GM18867 (cell line): ENCODE data around the gene LRSAM1.

ENCODE experiments used
- ATAC-seq: cut with Tn5 transposase; IDR thresholded peaks from one replicate; pipeline ENCODE4 v1.9.1; 2021; ENCODE audit warnings: mild to moderate bottlenecking, moderate library complexity; ENCODE audit not compliant: unreplicated experiment

Gene LRSAM1

GRCh38 chr9:127529671-127530070, 78.4 kb downstream of the LRSAM1 start:
- ATAC-seq: no peak

DNA sequence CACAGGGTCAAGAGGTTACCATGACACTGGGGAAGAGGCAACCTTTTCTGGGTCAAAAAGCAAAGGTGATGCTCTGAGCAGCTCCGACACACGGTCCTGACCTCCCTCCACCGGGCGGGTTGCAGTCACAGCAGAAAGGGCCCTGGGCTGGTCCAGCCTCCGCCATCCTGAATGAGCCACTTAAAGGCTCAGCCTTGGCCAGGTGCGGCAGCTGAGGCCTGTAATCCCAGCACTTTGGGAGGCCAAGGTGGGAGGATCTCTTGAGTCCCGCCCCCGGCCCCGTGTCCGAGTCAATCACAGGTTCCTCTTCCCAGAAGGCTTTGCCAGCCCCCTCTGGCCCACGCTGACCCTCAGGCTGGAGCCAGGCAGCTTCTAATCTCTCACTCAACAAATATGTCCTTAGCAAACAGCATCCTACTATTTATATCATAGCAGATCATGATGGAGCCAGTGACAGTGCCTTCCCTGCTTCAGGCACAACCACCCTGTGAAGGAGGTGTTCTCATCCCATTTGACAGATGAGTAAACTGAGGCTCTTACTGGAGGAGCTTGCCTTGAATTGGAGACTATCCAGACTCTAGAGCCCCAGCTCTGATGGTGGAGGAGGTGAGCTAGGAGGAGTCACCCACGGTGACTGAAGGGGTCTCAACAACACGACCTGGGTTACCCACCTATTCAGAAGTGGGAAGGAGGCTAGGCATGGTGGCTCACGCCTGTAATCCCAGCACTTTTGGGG, 79.1 kb downstream of the LRSAM1 start:
- ATAC-seq: no peak

DNA sequence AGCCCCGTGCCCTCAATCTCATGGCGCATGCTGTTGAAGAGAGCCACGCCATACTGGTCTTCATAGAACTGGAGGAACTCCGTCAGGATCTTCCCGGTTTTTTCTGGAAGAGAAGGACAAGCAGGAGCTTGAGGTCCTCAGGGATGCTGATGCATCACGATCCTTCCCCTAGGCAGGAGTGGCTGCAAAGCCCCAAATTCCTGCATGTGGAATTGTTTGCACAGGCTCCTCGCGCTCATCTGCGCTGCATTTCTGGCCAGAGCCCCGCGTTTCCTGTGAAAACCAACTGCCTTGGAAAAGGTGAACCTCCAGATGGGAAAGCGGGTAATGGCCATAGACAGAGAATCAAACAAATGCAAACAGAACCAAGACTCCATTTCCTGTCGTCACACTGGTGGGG, 80.4 kb downstream of the LRSAM1 start:
- no peak for ATAC-seq

DNA sequence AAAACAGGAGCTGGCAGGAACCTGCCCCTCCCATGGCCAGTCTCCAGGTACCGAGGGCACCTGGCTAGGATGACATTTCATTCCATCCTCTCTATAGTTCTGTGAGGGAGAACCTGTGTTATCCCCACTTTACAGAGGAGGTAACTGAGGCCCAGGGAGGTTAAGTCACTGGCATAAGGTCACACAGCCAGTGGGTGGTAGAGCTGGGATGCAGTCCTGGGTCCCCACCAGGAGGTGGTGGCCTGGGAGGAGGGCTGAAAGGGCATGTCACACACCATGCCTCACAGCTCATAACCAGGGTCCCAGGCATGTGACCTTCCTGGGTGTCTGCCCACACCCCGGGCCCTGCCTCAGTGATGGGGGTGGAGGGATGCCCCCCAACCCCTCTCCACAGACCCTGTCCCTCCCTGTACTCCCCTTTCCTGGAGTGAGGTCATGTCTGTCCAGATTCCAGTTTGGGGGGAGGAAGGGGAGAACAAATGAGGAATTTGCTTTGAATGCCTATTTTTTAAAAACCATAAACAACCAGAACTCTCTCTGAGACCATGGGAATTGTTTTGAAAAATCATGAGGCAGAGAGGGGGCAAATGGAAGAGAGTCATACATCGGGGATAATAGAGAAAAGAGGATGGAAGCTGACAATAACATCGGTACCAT, 83.1 kb downstream of the LRSAM1 start:
- ATAC-seq: no peak

DNA sequence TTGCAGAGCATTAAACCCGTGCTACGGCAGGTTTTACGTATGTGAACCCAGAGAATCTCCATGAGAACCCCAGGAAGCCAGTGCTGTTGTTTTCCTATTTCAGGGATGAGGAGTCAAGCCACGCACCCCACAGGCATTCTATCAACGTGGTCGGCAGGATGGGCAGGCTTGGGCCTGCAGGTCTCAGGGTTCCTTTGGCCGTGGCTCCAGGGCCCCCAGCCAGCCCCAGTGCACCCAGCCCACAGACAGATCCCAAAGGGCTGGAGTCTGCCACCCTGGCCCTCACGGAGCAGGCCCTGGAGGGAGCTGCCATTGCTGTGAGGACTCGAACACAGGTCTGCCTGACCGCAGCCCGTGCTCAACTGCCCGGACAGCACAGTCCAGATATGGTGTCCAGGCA, 83.6 kb downstream of the LRSAM1 start:
- ATAC-seq: no peak

- no peak for ATAC-seq
Measured at GRCh38 chr9:127535396-127535795, 84.1 kb downstream of the LRSAM1 start.

DNA sequence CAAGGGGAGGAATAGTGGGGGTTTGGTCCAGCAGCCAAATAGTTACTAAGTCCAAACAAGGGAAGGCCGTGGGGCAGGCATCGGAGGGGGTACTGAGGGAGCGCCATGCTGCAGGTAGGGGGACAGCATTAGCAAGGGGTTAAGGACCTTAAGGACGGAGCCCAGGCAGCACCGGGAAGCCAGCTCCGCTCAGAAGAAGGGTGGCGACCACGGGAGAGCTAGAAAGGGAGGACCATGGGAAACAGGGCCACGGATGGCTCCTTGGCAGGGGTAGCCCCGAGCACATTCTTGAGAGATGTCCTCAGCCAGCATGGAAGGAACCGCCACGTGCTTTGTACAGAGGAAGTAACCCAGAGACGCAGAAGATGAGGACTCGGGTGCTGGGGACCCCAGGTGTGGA, 84.5 kb downstream of the LRSAM1 start:
- ATAC-seq: no peak

DNA sequence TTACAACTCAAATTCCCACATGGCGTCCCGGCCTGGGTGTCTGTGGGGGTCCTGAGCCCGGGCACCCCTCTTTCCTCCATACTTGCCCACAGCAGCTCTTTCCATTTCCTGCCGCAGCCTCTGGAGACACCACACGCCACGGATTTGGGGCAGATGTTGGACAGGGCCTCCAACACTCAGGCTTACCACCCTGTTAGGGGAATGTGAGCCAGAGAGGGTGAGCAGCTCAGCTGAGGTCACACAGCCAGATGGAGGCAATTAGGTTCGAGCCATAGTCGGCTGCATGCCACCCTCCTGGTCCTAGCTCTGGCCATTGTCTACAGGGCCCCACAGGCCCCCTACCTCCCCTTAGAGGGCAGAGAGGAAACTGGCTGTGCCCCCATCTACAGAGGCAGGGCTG, 85.2 kb downstream of the LRSAM1 start:
- no peak for ATAC-seq

DNA sequence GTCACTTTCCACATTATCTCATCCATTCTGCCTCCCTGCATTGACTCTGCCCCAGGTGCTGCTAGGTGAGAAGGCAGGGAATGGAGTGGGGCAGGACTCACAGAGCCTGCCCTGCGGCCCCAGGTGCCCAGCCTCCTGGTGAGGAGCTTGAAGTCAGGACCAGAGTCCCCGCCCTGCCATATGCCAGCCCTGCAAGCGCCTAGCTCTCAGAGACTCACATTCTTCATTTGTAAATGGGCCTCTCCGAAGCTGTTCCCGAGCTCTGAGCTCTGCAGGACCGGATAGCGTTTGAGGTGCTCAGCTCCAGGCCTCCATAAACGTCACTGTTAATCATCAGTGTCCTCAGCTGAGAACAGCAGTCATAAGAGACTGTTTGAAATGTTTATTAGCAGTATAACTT, 85.7 kb downstream of the LRSAM1 start:
- no peak for ATAC-seq

DNA sequence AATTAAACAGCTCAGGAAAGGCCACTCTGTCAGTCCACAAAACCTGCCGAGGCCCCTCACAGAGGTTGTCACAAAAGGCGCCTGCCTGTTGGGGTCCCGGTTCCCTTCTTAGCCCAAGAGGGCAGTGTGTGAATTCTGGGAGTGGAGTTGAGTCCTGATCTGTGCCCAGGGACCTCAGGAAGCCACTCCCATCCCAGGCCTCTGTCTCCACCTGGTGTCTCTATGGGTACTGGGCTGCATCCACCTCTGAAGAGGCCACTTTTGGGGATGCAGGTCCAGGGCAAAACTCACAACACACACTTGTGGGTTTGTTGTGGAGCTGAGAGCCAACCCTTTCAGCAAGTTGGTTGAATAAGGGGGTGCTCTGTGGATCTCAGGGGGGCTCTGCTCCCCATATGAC, 86.5 kb downstream of the LRSAM1 start:
- no peak for ATAC-seq

- ATAC-seq: no peak
Measured at GRCh38 chr9:127538849-127539258, 87.5 kb downstream of the LRSAM1 start.

DNA sequence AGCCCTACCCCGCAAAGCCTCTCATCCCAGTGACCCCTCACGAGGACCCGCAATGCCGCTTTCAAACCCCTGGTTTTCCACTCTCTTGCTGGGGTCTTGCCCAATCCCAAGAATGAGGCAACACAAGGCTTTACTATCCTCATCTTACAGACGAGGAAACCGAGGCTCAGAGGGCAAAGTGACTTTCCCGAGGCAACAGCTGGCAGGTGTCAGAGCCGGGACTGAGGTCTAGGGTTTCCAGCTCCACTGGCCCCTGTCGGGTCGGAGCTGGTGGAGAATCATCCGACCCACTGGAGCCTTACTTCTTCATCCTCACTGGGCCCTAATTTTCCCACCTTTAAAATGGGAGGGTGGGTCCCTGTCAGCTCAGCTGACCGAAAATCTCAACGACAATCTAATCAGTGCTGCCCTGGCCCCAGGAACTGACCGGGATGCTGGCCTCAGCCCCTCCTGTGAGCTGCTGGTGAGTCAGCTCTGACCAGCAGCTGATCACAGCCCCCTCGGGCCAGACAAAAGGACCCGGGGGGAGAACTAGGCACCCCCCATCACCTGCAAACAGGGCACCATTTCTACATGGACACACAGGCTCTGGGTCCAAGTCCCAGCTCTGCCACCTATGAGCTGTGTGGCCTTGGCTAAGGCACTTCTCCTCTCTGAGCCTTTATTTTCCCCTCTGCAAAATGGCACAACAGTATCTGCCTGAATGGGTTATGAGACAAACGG, 88.1 kb downstream of the LRSAM1 start:
- ATAC-seq: no peak

DNA sequence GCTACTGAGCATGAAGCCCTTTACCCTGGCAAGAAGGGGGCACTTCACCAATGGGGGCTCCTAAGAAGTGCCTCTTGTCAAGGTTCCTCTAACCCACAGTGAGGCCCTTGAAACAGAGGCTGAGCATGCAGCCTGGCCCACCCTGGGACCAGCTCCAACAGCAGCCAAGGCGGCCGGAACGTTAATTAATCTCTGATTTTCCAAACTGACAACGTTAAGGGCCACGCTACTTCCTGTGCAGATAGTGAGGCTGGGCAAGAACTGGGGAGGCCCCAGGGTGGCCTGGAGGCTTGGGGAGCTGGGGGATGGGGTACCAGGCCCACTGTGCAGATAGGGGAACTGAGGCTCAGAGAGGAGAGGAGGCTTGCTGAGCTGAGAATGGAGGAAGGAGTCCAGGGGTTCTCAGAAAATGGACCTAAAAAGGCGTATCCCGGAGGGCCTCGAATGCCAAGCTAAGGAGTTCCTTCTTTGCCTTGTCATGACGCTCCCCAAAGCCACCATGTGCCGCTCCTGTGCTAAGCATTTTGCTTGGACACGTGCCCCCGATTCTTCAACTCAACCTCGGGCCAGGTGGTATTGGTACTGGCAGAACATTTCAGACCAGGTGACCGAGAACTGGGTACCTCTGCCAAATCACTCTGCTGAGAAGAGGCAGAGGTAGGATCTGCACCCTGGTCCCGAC, 88.8 kb downstream of the LRSAM1 start:
- no peak for ATAC-seq

DNA sequence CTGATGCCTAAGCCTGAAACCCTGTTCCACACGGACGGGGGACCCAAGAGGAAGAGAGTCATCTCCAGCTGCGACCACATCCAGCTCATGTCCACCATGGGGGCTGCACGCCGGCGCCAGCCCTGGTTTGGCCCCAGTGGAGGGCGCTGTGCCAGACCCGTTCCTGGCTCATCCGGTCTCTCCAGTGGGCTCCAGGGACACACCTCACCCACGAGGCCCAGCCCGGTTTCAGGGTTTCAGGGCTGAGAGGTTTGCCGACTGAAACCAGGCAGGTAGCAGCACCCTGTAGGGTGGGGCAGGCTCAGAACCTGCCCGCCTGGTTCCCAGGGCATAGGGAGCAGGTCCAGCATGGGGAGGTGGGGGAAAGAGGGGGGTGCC, 89.3 kb downstream of the LRSAM1 start:
- ATAC-seq: no peak

DNA sequence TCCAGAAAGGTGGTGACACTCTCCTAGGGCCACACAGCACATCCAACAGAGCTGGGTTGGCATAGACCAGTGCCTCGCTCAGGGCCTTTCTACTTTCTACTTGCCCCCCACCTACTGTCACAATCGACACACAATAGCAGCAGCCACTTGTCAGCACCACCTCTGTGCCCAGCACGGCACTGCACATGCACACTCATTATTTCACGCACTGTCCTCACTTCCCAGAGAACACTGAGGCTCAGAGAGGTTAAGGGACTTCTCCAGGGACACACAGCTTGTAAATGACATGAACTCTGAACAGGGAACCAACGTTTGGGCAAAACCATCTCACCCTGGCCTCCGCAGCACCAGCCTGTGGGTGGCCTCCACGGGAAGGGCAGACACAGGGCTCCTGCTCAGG, 89.9 kb downstream of the LRSAM1 start:
- ATAC-seq: no peak

DNA sequence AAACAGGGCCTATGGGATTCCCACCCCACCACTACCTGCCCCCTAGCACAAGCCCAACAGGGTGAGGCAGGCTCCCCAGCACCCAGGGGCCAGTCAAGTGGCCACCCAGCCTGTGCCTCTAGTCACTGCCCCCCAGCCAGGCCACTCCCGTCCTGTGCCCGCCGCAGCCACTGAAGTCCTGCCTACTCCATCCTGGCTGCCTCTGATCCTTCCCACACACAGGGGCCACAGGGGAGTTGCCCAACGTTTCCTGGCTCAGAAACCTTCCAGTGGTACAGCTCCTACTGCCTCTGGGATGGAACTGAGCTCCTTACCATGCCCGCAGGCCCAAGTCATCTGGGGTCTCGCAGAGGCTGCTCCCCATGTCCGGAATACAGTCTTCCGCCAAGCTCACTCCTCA, 90.6 kb downstream of the LRSAM1 start:
- no peak for ATAC-seq

DNA sequence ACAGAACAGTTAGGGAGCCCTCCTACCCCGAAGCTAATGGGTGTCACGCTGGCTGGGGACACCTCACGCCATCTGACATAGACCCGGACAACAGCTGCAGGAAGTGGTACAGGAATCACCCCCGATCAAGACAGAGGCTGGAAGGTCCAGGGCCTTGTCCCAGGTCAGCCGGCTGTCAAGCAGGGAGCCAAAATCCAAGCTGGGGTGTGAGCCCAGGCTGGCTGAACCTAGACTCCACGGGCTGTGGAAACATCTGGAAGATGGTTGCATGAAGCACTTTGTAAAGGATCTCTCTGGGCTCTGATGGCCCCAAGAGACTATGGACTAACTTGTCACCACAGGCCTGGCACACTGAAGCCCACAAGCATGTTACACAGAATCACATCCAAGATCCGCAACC, 91.9 kb downstream of the LRSAM1 start:
- ATAC-seq: no peak

GRCh38 chr9:127543973-127544533, 92.7 kb downstream of the LRSAM1 start:
- no peak for ATAC-seq

- ATAC-seq: no peak
Measured at GRCh38 chr9:127545196-127546124, 94.2 kb downstream of the LRSAM1 start.

- no peak for ATAC-seq
Measured at GRCh38 chr9:127546125-127546832, 95.0 kb downstream of the LRSAM1 start.
